Endothelial cell of umbilical vein (primary cell): Measurements from ENCODE around the gene CALN1.

ENCODE experiments used
- FOS ChIP-seq: IDR thresholded peaks from 2 replicates; pipeline ENCODE4 v1.6.1; 2011; ENCODE audit warnings: mild to moderate bottlenecking, low read length, moderate library complexity, borderline replicate concordance; ENCODE audit not compliant: insufficient read depth
- POLR2A ChIP-seq: IDR thresholded peaks from 2 replicates; pipeline ENCODE4 v1.6.1; 2012; ENCODE audit warnings: low read depth, mild to moderate bottlenecking, control low read depth, low read length
- TF ChIP-seq, protein P1 (sequence below), 2 donors: IDR thresholded peaks; 1 replicate in 1 of 2; 2 replicates in 1 of 2; pipeline ENCODE4 v1.5.1; 2011; ENCODE audit warnings: low read length in 2 of 2, mild to moderate bottlenecking in 2 of 2, moderate library complexity in 2 of 2, control low read depth in 1 of 2, inconsistent platforms in 1 of 2, low read depth in 1 of 2; ENCODE audit not compliant: insufficient read depth in 1 of 2; ENCODE audit errors: extremely low read depth in 1 of 2

DNA sequence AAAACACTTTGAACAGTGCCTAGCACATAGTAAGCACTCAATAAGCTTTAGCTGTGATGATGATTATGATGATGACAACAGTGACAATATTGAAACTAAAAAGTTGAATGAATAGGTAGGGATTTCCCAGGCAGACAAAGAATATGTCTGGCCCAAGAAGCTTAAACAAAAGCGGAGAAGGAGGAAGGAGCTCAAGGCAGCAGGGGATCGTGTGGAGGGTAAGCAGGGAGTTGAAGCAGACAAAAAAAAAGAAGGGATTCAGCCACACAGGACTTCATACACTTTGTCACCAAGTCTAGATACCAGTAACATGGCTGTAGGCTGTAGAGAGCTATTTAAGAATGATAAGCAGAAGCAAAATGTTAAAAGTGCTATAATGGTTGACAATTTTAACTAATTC lies 144.0 kb downstream of the CALN1 start:
- TF ChIP-seq, protein P1, sequence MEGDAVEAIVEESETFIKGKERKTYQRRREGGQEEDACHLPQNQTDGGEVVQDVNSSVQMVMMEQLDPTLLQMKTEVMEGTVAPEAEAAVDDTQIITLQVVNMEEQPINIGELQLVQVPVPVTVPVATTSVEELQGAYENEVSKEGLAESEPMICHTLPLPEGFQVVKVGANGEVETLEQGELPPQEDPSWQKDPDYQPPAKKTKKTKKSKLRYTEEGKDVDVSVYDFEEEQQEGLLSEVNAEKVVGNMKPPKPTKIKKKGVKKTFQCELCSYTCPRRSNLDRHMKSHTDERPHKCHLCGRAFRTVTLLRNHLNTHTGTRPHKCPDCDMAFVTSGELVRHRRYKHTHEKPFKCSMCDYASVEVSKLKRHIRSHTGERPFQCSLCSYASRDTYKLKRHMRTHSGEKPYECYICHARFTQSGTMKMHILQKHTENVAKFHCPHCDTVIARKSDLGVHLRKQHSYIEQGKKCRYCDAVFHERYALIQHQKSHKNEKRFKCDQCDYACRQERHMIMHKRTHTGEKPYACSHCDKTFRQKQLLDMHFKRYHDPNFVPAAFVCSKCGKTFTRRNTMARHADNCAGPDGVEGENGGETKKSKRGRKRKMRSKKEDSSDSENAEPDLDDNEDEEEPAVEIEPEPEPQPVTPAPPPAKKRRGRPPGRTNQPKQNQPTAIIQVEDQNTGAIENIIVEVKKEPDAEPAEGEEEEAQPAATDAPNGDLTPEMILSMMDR (IDR thresholded peaks at IDR 0.05; ENCODE audit: extremely low read depth in 1 of 2, insufficient read depth in 1 of 2, low read depth in 1 of 2, low read length in 2 of 2): no peak
- no peak for TF ChIP-seq FOS
- no peak for TF ChIP-seq POLR2A
